Measurements from ENCODE around the gene CFAP74. TPM values are rescaled to one million over a fixed set of nuclear protein-coding genes. Genes with fewer than 3 reads are reported as not detected.

Gene CFAP74
- polyA plus RNA-seq, 1 donor from 2014 or later, result 0.22 TPM

DNA sequence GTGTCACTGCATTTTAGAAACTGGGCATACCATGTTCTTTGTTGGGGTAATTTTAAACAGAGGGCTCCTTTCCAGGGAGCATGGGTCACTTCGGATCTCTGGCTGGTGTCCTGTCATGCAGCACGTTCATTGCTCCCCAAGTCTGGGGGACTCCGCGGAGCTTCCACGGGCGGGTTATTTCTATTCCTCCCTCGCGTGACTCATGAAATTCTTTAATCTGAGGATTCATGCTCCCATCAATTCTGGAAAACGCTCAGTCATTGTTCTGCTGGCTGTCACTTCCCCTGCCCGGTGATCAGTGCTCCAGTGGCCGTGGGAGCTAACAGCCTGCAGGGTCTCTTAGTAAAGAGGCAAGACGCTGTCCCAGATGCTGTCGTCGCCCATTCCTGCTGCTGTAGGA is 28.1 kb downstream of the CFAP74 start:
- Histone ChIP-seq H3K9me2 (ENCODE audit: insufficient read depth, low read length) (no peaks in the 10 kb centered on the region), H3K27ac (ENCODE audit: low read length) (no peak overlapping the region), H3K4me3 (ENCODE audit: low read length) (no peak overlapping the region), H4K20me1 (ENCODE audit: insufficient read depth) (no peaks in the 10 kb centered on the region), H3K4me2 (ENCODE audit: low read length) (no peak overlapping the region), H3K9ac (ENCODE audit: low read length) (no peak overlapping the region), H2AFZ (ENCODE audit: low read depth, low read length) (no peak overlapping the region), H3K36me3 (ENCODE audit: insufficient read depth, low read length) (no peaks in the 10 kb centered on the region), H3K27me3 (ENCODE audit: insufficient read depth, low read depth, low read length) (no peaks in the 10 kb centered on the region), H3K9me3 (ENCODE audit: low read length) (no peaks in the 10 kb centered on the region), H3F3A (ENCODE audit: insufficient read depth, low read length, poor library complexity, severe bottlenecking) (no peaks in the 10 kb centered on the region), H3K79me2 (replicated peaks; ENCODE audit: insufficient read depth, low read length) (no peaks in the 10 kb centered on the region)
- TF ChIP-seq, protein P1, sequence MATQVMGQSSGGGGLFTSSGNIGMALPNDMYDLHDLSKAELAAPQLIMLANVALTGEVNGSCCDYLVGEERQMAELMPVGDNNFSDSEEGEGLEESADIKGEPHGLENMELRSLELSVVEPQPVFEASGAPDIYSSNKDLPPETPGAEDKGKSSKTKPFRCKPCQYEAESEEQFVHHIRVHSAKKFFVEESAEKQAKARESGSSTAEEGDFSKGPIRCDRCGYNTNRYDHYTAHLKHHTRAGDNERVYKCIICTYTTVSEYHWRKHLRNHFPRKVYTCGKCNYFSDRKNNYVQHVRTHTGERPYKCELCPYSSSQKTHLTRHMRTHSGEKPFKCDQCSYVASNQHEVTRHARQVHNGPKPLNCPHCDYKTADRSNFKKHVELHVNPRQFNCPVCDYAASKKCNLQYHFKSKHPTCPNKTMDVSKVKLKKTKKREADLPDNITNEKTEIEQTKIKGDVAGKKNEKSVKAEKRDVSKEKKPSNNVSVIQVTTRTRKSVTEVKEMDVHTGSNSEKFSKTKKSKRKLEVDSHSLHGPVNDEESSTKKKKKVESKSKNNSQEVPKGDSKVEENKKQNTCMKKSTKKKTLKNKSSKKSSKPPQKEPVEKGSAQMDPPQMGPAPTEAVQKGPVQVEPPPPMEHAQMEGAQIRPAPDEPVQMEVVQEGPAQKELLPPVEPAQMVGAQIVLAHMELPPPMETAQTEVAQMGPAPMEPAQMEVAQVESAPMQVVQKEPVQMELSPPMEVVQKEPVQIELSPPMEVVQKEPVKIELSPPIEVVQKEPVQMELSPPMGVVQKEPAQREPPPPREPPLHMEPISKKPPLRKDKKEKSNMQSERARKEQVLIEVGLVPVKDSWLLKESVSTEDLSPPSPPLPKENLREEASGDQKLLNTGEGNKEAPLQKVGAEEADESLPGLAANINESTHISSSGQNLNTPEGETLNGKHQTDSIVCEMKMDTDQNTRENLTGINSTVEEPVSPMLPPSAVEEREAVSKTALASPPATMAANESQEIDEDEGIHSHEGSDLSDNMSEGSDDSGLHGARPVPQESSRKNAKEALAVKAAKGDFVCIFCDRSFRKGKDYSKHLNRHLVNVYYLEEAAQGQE (IDR thresholded peaks at IDR 0.05; ENCODE audit: borderline replicate concordance), result no peak
- no peak for TF ChIP-seq TAF1 (IDR thresholded peaks at IDR 0.05; ENCODE audit: low read depth)
- no peak for TF ChIP-seq EP300 (conservative IDR thresholded peaks at IDR 0.05; ENCODE audit: poor library complexity, severe bottlenecking)
- TF ChIP-seq RAD21 (conservative IDR thresholded peaks at IDR 0.05), result no peak
- TF ChIP-seq MXI1 (conservative IDR thresholded peaks at IDR 0.05; ENCODE audit: poor library complexity, severe bottlenecking), result no peak
- TF ChIP-seq, protein P2, sequence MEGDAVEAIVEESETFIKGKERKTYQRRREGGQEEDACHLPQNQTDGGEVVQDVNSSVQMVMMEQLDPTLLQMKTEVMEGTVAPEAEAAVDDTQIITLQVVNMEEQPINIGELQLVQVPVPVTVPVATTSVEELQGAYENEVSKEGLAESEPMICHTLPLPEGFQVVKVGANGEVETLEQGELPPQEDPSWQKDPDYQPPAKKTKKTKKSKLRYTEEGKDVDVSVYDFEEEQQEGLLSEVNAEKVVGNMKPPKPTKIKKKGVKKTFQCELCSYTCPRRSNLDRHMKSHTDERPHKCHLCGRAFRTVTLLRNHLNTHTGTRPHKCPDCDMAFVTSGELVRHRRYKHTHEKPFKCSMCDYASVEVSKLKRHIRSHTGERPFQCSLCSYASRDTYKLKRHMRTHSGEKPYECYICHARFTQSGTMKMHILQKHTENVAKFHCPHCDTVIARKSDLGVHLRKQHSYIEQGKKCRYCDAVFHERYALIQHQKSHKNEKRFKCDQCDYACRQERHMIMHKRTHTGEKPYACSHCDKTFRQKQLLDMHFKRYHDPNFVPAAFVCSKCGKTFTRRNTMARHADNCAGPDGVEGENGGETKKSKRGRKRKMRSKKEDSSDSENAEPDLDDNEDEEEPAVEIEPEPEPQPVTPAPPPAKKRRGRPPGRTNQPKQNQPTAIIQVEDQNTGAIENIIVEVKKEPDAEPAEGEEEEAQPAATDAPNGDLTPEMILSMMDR (IDR thresholded peaks at IDR 0.05; ENCODE audit: poor library complexity, severe bottlenecking), result no peak
- no peak for TF ChIP-seq POLR2AphosphoS5 (IDR thresholded peaks at IDR 0.05)
- TF ChIP-seq EZH2 (IDR thresholded peaks at IDR 0.05; ENCODE audit: borderline replicate concordance, insufficient read depth, low read length, poor library complexity, severe bottlenecking), result no peak
- no peak for TF ChIP-seq SMC3 (conservative IDR thresholded peaks at IDR 0.05; ENCODE audit: poor library complexity)

GRCh38 chr1:1974834-1975233 is 28.8 kb downstream of the CFAP74 start:
- Histone ChIP-seq H3K79me2 (replicated peaks; ENCODE audit: insufficient read depth, low read length) (no peaks in the 10 kb centered on the region), H3K27me3 (ENCODE audit: insufficient read depth, low read depth, low read length) (no peaks in the 10 kb centered on the region), H3F3A (ENCODE audit: insufficient read depth, low read length, poor library complexity, severe bottlenecking) (no peaks in the 10 kb centered on the region), H3K9me2 (ENCODE audit: insufficient read depth, low read length) (no peaks in the 10 kb centered on the region), H2AFZ (ENCODE audit: low read depth, low read length) (no peak overlapping the region), H3K9me3 (ENCODE audit: low read length) (no peaks in the 10 kb centered on the region), H3K27ac (ENCODE audit: low read length) (no peak overlapping the region), H3K4me2 (ENCODE audit: low read length) (no peak overlapping the region), H4K20me1 (ENCODE audit: insufficient read depth) (no peaks in the 10 kb centered on the region), H3K9ac (ENCODE audit: low read length) (no peak overlapping the region), H3K36me3 (ENCODE audit: insufficient read depth, low read length) (no peaks in the 10 kb centered on the region), H3K4me3 (ENCODE audit: low read length) (no peak overlapping the region)
- TF ChIP-seq POLR2AphosphoS5 (IDR thresholded peaks at IDR 0.05), result no peak
- no peak for TF ChIP-seq SMC3 (conservative IDR thresholded peaks at IDR 0.05; ENCODE audit: poor library complexity)
- no peak for TF ChIP-seq TAF1 (IDR thresholded peaks at IDR 0.05; ENCODE audit: low read depth)
- no peak for TF ChIP-seq EP300 (conservative IDR thresholded peaks at IDR 0.05; ENCODE audit: poor library complexity, severe bottlenecking)
- no peak for TF ChIP-seq MXI1 (conservative IDR thresholded peaks at IDR 0.05; ENCODE audit: poor library complexity, severe bottlenecking)
- TF ChIP-seq, protein P2 (IDR thresholded peaks at IDR 0.05; ENCODE audit: poor library complexity, severe bottlenecking), result no peak
- TF ChIP-seq EZH2 (IDR thresholded peaks at IDR 0.05; ENCODE audit: borderline replicate concordance, insufficient read depth, low read length, poor library complexity, severe bottlenecking), result no peak
- TF ChIP-seq, protein P1 (IDR thresholded peaks at IDR 0.05; ENCODE audit: borderline replicate concordance), result no peak
- no peak for TF ChIP-seq RAD21 (conservative IDR thresholded peaks at IDR 0.05)

All from neural cell (in vitro differentiated cells).